D721Med (cell line): ENCODE results near the gene HCRTR1.

ENCODE experiments used
- DNase-seq: peaks from one replicate; pipeline ENCODE4 v3.0.0; 2011; ENCODE audit warnings: low spot score; ENCODE audit not compliant: insufficient read length
- FAIRE-seq: peaks from 2 replicates; lab custom pipeline; 2011; peaks lifted over from hg19 to GRCh38; lab: Jason Lieb, UNC
- TF ChIP-seq, protein P1 (sequence below): IDR thresholded peaks from 2 replicates; pipeline ENCODE4 v1.5.1; 2012; ENCODE audit warnings: mild to moderate bottlenecking, control low read depth; ENCODE audit not compliant: insufficient read depth; ENCODE audit errors: missing control alignments

Gene HCRTR1

DNA sequence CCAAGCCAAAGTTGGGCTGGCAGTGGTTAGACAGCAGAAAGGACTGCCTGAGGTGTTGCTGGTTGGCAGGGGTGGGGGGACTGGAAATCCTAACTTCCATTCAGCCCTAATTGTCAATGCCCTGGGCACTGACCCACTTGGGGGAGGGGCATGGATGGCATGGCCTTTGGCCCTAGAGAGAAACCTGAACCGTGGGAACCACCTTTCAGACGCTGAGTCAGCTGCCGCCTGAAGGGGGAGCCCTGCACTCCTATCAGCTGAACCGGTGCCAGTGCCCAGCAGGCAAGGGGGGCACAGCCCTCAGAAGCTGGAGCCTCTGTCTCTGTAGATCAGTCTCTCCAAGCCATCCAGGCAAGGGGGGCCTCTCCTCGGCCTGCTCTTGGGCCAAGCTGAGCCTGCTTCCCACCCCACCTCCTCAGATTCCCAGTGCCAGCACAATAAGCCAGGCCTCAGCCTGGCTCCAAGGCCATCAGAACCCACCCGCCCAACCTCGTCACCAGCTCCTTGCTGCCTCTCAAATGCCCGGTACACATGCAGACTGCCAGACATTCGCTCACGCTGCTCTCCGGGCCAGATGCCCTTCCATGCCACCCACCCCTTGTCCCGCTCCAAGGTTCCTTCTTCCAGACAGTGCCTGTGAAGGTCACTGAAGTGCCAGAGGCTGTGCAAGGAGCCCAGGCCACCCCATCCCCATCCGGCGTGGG lies 29.6 kb upstream of the HCRTR1 start:
- FAIRE-seq (no peak), DNase-seq (peak; percentile 59)
- TF ChIP-seq, protein P1, sequence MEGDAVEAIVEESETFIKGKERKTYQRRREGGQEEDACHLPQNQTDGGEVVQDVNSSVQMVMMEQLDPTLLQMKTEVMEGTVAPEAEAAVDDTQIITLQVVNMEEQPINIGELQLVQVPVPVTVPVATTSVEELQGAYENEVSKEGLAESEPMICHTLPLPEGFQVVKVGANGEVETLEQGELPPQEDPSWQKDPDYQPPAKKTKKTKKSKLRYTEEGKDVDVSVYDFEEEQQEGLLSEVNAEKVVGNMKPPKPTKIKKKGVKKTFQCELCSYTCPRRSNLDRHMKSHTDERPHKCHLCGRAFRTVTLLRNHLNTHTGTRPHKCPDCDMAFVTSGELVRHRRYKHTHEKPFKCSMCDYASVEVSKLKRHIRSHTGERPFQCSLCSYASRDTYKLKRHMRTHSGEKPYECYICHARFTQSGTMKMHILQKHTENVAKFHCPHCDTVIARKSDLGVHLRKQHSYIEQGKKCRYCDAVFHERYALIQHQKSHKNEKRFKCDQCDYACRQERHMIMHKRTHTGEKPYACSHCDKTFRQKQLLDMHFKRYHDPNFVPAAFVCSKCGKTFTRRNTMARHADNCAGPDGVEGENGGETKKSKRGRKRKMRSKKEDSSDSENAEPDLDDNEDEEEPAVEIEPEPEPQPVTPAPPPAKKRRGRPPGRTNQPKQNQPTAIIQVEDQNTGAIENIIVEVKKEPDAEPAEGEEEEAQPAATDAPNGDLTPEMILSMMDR = peak; percentile 69

DNA sequence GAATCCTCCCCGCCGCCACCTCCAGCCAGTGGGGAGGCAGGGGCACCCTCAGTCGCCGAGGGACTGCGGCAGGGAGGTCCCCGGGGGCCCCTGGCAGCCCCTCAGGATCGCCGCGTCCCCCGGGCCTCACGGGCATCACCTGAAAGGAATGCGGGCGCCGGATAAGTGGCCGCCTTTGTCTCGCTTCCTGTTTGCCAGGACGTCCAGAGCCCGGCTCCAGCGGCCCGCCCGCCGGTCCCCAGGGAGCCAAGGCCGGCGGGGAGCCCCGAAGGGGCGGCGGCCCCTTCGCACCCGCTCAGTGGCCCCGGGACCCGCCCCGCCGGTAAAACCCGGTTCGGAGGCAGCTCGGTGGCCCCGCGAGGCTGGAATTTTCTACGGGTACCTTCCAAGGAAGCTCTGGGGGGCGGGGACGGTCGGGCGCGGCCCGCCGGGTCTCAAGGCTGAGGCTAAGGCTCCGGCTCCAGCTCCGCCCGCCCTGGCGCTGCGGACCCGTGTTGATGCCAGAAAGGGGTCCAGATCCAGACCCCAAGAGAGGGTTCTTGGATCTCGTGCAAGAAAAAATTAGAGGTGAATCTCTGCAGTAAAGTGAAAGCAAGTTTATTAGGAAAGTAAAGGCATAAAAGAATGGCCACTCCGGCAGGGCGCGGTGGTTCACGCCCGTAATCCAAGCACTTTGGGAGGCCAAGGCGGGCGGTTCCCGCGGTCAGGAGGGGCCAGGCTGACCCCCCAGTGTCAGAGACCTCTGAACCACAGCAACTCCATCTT lies 28.6 kb upstream of the HCRTR1 start:
- TF ChIP-seq, protein P1 = no peak
- no peak for FAIRE-seq
- DNase-seq = no peak

DNA sequence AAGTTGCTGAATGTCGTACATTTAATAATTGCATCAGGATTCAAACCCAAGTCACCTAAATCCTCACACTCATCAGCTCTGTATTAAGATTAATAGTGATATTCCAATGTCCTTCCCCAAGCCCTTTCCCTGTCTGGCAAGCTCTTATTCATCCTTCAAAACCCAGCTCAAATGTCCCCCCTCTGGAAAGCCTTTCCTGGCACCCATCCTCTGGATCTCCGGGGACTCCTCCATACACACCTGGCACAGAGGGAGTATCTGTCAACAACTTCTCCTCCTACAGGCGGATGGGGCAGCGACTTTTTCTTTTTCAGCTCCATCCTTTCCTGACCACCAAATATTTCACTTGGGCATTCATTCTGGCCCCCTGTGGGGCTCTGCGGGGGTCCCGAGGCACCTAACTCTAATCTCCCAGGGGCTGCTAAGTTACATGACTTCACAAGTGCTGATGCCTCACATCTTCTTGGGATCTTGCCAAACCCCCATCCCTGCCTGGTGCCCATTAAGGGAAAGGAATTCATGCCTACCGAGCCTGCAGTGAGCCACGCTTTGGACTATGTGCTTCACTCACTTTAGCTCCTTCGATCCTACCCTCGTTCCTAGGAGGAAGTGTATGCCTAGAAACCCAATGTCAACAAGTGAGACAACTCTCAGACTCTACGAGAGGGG lies 25.9 kb upstream of the HCRTR1 start:
- TF ChIP-seq, protein P1 = no peak
- FAIRE-seq (no peak), DNase-seq (no peak)

DNA sequence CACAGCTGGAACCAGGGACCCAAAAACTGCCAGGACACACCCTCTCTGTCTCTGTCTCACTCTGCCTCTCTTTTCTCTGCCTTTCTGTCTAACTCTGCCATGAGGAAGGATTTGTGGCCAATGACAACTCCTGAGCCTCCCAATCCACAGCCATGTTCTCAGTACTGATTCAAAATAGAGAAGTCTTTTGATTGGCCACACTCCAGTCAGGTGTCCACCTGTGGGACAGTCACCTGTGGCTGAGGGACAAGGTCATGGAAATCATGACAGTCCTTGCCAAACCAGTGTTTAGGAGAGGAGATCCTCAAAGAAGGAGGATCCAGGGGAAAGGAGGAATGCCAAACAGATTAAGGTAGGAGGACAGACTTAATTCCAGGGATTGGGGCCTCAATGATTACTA lies 25.4 kb upstream of the HCRTR1 start:
- TF ChIP-seq, protein P1 = no peak
- DNase-seq = no peak
- no peak for FAIRE-seq

DNA sequence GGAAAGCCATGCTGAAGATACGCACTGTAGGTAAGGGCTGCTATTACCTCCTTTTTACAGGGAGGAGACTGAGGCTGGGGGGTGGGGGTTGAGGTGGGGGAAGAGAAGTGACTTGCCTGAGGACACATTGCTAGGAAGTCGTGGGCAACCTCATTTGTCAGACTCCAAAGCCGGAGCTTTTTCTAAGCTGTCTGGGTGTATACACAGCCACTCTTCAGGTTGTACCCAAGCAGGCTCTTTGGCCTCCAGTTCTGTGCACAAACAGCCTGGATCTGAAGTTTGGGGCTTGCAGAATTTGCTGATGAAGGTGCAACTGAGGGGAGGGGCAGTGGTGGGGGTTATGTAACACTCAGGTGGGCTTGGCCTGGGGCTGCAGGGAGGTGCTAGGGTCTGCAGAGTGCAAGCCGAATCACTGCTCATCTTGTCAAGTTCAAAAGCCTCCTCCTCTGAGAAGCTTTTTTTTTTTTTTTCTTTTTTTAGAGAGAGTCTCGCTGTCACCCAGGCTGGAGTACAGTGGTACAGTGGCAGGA lies 24.3 kb upstream of the HCRTR1 start:
- TF ChIP-seq, protein P1 = no peak
- DNase-seq (no peak), FAIRE-seq (no peak)

DNA sequence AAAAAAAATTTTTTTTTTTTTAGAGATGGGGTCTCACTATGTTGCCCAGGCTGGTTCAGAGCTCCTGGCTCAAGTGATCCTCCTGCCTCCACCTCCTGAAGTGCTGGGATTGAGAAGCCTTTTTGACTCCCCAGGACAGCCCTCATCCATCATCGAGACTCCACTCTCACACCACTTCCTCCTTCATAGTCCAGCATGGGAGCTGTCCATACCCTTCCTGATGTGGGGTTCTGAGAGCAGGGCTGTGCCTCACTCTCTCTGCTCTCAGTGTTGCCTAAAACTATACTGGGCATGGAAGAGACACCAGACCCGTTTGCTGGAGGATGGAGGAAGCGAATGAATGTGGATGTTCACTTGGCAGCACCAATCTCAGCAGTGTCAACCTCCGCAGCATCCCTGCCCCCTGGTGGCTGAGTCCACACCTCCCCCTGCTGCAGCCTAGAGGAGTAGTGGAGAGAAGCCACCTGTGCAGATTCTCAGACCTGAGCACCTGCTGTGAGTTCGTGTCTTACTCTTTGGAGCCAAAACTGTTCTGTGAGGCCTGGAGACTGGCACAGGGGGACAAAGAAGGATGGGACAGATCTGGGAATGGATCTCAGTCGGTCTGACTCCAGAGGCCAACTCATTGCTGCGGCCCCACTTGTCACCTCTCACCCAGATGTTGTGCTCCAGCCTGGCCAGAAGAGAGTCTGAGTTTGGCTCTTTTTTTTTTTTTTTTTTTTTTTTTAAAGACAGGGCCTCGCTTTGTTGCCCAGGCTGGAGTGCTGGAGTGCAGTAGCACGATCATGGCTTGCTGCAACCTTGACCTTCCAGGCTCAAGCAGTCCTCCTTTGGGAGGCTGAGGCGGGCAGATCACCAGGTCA lies 23.5 kb upstream of the HCRTR1 start:
- TF ChIP-seq, protein P1 = peak; percentile 85
- DNase-seq (no peak), FAIRE-seq (no peak)
